Measurements from ENCODE around the gene ALK. TPM values are rescaled to one million over a fixed set of nuclear protein-coding genes. Genes with fewer than 3 reads are reported as not detected.

ALK gene
- total RNA-seq, 1 donor from 2014 or later: 9.6 TPM

DNA sequence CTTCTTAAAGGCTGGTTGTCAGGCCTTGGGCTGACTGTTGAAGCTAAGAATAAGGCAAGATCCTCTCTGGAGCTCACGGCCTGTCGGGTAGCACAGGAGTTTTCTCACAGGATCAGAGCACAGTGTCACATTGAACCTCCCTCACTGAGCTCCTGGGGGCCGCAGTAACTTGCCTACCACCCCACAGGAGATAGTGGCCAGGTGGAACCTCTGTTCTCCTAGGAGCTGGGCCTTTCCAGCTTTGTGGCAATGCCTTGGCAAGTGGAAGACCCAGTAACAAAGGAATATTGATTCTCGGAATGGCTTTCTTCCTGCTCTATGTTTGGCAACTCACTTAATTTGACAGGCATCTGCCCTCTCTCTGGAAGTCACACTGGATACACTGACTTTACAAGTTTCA lies 1.2 kb upstream of the ALK start:
- Mint-ChIP-seq H3K4me1 (ENCODE audit: low read depth, unreplicated experiment) (peaks cover 6% of the 10 kb centered on the region), H3K9me3 (ENCODE audit: unreplicated experiment) (peaks cover 8% of the 10 kb centered on the region), H3K36me3 (ENCODE audit: unreplicated experiment) (no peaks in the 10 kb centered on the region), H3K4me3 (ENCODE audit: unreplicated experiment) (peak overlapping the region; percentile 52), H3K27me3 (ENCODE audit: unreplicated experiment) (peaks cover 6% of the 10 kb centered on the region), H3K27ac (ENCODE audit: unreplicated experiment) (no peak overlapping the region)
- DNase-seq: no peak
- TF ChIP-seq, protein P1, sequence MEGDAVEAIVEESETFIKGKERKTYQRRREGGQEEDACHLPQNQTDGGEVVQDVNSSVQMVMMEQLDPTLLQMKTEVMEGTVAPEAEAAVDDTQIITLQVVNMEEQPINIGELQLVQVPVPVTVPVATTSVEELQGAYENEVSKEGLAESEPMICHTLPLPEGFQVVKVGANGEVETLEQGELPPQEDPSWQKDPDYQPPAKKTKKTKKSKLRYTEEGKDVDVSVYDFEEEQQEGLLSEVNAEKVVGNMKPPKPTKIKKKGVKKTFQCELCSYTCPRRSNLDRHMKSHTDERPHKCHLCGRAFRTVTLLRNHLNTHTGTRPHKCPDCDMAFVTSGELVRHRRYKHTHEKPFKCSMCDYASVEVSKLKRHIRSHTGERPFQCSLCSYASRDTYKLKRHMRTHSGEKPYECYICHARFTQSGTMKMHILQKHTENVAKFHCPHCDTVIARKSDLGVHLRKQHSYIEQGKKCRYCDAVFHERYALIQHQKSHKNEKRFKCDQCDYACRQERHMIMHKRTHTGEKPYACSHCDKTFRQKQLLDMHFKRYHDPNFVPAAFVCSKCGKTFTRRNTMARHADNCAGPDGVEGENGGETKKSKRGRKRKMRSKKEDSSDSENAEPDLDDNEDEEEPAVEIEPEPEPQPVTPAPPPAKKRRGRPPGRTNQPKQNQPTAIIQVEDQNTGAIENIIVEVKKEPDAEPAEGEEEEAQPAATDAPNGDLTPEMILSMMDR (IDR thresholded peaks at IDR 0.05; ENCODE audit: partially characterized antibody, unreplicated experiment): no peak

DNA sequence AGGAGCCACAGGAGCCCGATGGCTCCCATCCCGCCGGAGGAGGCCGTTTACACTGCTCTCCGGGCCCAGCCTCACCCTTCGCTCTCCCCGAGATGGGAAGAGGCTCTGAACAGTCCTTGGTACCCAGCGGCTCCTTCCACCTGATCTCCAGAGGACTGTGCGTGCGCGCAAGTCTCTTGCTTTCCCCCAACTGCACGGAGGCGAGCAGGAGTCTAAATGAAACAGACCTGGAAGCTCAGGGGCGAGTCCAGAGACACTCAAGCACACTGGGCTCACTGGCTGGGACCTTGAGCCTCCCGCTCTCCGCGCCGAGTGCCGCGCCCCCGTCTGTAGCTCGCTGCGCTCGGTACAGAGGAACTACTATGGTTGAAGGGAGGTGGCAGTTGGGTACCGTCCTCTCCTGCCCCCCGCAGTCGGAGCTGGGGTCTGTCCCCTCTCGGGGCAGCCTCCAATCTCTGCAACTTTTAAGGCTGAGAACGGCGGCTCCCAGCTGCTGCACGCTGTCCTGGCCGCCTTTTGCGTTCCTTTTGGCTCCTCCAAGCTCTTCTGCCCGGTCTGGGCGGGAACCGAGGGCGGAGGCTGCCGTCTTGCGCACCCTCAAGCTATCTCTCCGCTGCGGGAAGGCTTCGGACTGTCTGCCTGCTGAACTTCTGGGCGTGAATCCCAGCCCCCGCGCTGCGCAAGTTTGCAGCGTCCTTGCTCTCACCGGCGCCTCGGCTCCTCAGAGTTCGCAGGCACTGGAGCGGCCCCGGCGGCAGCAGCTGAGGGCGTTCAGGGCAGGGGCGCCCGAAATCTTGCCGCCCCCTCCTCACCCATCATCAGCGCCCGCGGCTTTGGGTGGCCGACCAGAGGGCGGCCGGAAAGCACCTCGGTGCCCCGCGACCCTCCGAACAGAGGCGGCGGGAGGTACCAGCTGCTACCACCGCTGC lies 491 bp downstream of the ALK start:
- Mint-ChIP-seq H3K4me1 (ENCODE audit: low read depth, unreplicated experiment) (peaks cover 17% of the 10 kb centered on the region), H3K27me3 (ENCODE audit: unreplicated experiment) (peaks cover 6% of the 10 kb centered on the region), H3K9me3 (ENCODE audit: unreplicated experiment) (peaks cover 10% of the 10 kb centered on the region), H3K27ac (ENCODE audit: unreplicated experiment) (no peak overlapping the region), H3K4me3 (ENCODE audit: unreplicated experiment) (peak overlapping the region; percentile 89), H3K36me3 (ENCODE audit: unreplicated experiment) (no peaks in the 10 kb centered on the region)
- TF ChIP-seq, protein P1 (IDR thresholded peaks at IDR 0.05; ENCODE audit: partially characterized antibody, unreplicated experiment): no peak
- peak; percentile 61 for DNase-seq

DNA sequence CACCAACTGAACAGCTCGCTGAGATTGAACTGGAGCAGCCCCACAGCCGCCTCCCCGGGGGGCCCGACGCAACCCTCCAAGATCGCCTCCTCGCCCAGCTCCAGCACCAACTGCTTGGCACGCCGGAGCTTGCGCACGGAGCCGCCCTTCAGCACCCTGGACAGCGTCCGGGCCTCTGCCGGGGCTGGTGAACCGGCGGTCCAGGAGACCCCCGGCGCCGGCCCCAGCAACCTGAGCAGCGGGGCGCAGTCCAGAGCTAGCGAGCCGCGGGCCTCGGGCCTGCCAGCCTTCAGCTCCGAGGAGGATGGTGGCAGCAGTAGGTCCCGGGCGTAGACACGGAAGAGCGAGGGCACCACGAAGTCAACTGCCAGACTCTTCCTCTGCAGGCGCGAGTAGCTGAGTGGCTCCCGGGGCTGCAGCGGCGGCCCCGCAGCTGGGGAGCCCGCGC lies 1.2 kb downstream of the ALK start:
- TF ChIP-seq, protein P1 (IDR thresholded peaks at IDR 0.05; ENCODE audit: partially characterized antibody, unreplicated experiment): no peak
- Mint-ChIP-seq H3K4me1 (ENCODE audit: low read depth, unreplicated experiment) (peaks cover 17% of the 10 kb centered on the region), H3K27me3 (ENCODE audit: unreplicated experiment) (peaks cover 6% of the 10 kb centered on the region), H3K36me3 (ENCODE audit: unreplicated experiment) (no peaks in the 10 kb centered on the region), H3K4me3 (ENCODE audit: unreplicated experiment) (peak overlapping the region; percentile 86), H3K27ac (ENCODE audit: unreplicated experiment) (no peak overlapping the region), H3K9me3 (ENCODE audit: unreplicated experiment) (peaks cover 10% of the 10 kb centered on the region)
- peak; percentile 45 for DNase-seq

DNA sequence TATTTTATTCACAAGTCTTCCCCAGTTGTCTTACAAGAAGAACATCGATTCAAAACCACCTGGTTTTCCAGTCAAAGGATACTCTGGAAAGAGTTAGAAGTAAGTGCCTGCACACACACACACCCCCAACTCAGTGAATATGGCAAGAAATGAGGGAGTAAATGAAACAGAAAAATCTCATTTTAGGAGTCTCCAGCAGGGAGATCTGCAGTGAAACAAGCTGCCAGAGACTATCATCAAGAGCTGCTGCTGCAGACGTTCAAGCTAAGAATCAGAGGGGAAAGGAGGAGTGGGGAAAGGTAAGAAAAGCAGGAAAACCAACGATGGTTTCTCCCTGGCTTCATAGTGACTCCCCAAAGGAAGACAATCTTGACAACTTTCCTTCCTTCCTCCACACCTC lies 2.4 kb downstream of the ALK start:
- peaks cover 6% of the 10 kb centered on the region for H3K27me3 Mint-ChIP-seq (ENCODE audit: unreplicated experiment)
- peaks cover 10% of the 10 kb centered on the region for H3K9me3 Mint-ChIP-seq (ENCODE audit: unreplicated experiment)
- no peak for DNase-seq
- no peak overlapping the region for H3K27ac Mint-ChIP-seq (ENCODE audit: unreplicated experiment)
- H3K36me3 Mint-ChIP-seq (ENCODE audit: unreplicated experiment): no peaks in the 10 kb centered on the region
- peak overlapping the region; percentile 86 for H3K4me3 Mint-ChIP-seq (ENCODE audit: unreplicated experiment)
- TF ChIP-seq, protein P1 (IDR thresholded peaks at IDR 0.05; ENCODE audit: partially characterized antibody, unreplicated experiment): no peak
- H3K4me1 Mint-ChIP-seq (ENCODE audit: low read depth, unreplicated experiment): peaks cover 19% of the 10 kb centered on the region

DNA sequence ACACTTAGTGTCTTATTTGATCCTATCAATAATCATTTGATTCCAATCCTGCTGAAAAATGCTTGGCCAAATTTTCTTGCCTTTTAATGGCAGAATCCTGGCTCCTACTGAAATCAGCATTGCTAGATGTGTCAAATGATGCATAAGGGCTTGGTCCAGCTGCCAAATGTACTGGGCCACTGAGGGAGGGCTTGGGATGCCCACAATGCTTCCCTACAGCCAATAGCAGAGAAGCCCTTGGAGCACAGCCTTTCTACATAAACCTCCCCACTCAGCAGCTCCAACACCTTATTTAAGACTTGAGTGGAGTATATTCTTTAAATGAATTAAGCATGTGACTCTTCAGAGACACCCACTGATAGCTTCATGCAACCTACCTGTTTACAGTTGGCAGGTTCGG lies 3.6 kb downstream of the ALK start:
- Mint-ChIP-seq H3K9me3 (ENCODE audit: unreplicated experiment) (peaks cover 10% of the 10 kb centered on the region), H3K27me3 (ENCODE audit: unreplicated experiment) (peaks cover 6% of the 10 kb centered on the region), H3K36me3 (ENCODE audit: unreplicated experiment) (no peaks in the 10 kb centered on the region), H3K27ac (ENCODE audit: unreplicated experiment) (no peak overlapping the region), H3K4me1 (ENCODE audit: low read depth, unreplicated experiment) (peaks cover 21% of the 10 kb centered on the region), H3K4me3 (ENCODE audit: unreplicated experiment) (no peak overlapping the region)
- TF ChIP-seq, protein P1 (IDR thresholded peaks at IDR 0.05; ENCODE audit: partially characterized antibody, unreplicated experiment): no peak
- DNase-seq: no peak

Data from glutamatergic neuron (in vitro differentiated cells).